CD14-positive monocyte (primary cell): ENCODE results near the gene FOXN4. TPM values are rescaled to one million over a fixed set of nuclear protein-coding genes. Genes with fewer than 3 reads are reported as not detected.

Experiments
- DNase-seq, 3 donors: peaks; one replicate each; pipeline ENCODE4 v3.0.0-alpha.2; 2011 to 2022
- H2AFZ ChIP-seq: 2 replicates; pipeline ENCODE4 v1.6.0; 2012; ENCODE audit warnings: mild to moderate bottlenecking, low read depth, low read length, inconsistent platforms; ENCODE audit not compliant: insufficient read depth, poor library complexity, severe bottlenecking
- H3K27ac ChIP-seq, 2 donors: 1 replicate in 1 of 2; 2 replicates in 1 of 2; pipeline ENCODE4 v1.5.1; 2012 to 2013; ENCODE audit warnings: low read length in 2 of 2, control low read depth in 1 of 2, inconsistent platforms in 1 of 2, low read depth in 1 of 2, mild to moderate bottlenecking in 1 of 2
- H3K27me3 ChIP-seq, 2 donors: one replicate each; pipeline versions ENCODE4 v1.6.0 to v1.6.1; 2011 to 2013; ENCODE audit warnings: low read length in 2 of 2; ENCODE audit not compliant: control insufficient read depth in 2 of 2, insufficient read depth in 2 of 2
- H3K36me3 ChIP-seq, 2 donors: replicated peaks in 1 of 2; 1 replicate in 1 of 2; 2 replicates in 1 of 2; pipeline versions ENCODE4 v1.5.1 to v1.6.1; 2012 to 2013; ENCODE audit warnings: low read length in 2 of 2, control low read depth in 1 of 2, inconsistent platforms in 1 of 2, mild to moderate bottlenecking in 1 of 2; ENCODE audit not compliant: insufficient read depth in 2 of 2, control insufficient read depth in 1 of 2
- H3K4me1 ChIP-seq, 2 donors: 1 replicate in 1 of 2; 2 replicates in 1 of 2; pipeline versions ENCODE4 v1.5.1 to v1.6.1; 2012 to 2013; ENCODE audit warnings: low read length in 2 of 2, control low read depth in 1 of 2, inconsistent platforms in 1 of 2, mild to moderate bottlenecking in 1 of 2, moderate library complexity in 1 of 2; ENCODE audit not compliant: insufficient read depth in 2 of 2, control insufficient read depth in 1 of 2
- H3K4me2 ChIP-seq: replicated peaks from 2 replicates; pipeline ENCODE3; 2012; ENCODE audit warnings: low read length, moderate library complexity, mild to moderate bottlenecking; ENCODE audit not compliant: poor library complexity, severe bottlenecking; ENCODE audit errors: extremely low read depth
- H3K4me3 ChIP-seq, 3 experiments: fragments of 200-600 bp in 1 of 3; sonication (generic) in 1 of 3; replicated peaks in 1 of 3; 1 replicate in 2 of 3; 2 replicates in 1 of 3; pipeline ENCODE4 v1.5.1; 2011 to 2013; ENCODE audit warnings: low read length in 3 of 3, mild to moderate bottlenecking in 3 of 3, control low read depth in 2 of 3, low read depth in 2 of 3, inconsistent platforms in 1 of 3, moderate library complexity in 1 of 3
- H3K79me2 ChIP-seq: 2 replicates; pipeline ENCODE4 v1.6.0; 2012; ENCODE audit warnings: mild to moderate bottlenecking, control low read depth, inconsistent platforms, low read length, moderate library complexity; ENCODE audit not compliant: insufficient read depth
- H3K9ac ChIP-seq: 2 replicates; pipeline ENCODE4 v1.6.0; 2017; ENCODE audit warnings: low read length, mild to moderate bottlenecking; ENCODE audit not compliant: insufficient read depth, poor library complexity, severe bottlenecking
- H3K9me3 ChIP-seq, 2 donors: replicated peaks in 1 of 2; 1 replicate in 1 of 2; 2 replicates in 1 of 2; pipeline versions ENCODE4 v1.5.1 to v1.6.1; 2012 to 2013; ENCODE audit warnings: low read length in 2 of 2, control low read depth in 1 of 2; ENCODE audit not compliant: control insufficient read depth in 1 of 2, insufficient read depth in 1 of 2
- H4K20me1 ChIP-seq: 2 replicates; pipeline ENCODE4 v1.6.0; 2012; ENCODE audit warnings: mild to moderate bottlenecking, low read length, control low read depth, moderate library complexity; ENCODE audit not compliant: insufficient read depth
- H3K27ac Mint-ChIP-seq, 7 donors: one replicate each; pipeline ENCODE4 v1.8.0; 2020; ENCODE audit warnings: mild to moderate bottlenecking in 7 of 7, mixed read lengths in 7 of 7, moderate library complexity in 6 of 7, inconsistent platforms in 2 of 7
- H3K27me3 Mint-ChIP-seq, 3 donors: one replicate each; pipeline ENCODE4 v1.8.0; 2021 to 2022; ENCODE audit warnings: low read depth in 3 of 3, mild to moderate bottlenecking in 3 of 3, mixed read lengths in 3 of 3, moderate library complexity in 3 of 3, inconsistent platforms in 1 of 3
- H3K36me3 Mint-ChIP-seq, 2 donors: one replicate each; pipeline ENCODE4 v1.8.0; 2020; ENCODE audit warnings: mixed read lengths in 2 of 2, inconsistent platforms in 1 of 2, mild to moderate bottlenecking in 1 of 2
- H3K4me1 Mint-ChIP-seq: one replicate; pipeline ENCODE4 v1.8.0; 2020; ENCODE audit warnings: mild to moderate bottlenecking, mixed read lengths
- H3K4me3 Mint-ChIP-seq, 2 donors: one replicate each; pipeline ENCODE4 v1.8.0; 2020; ENCODE audit warnings: mild to moderate bottlenecking in 2 of 2, mixed read lengths in 2 of 2, moderate library complexity in 1 of 2
- H3K9me3 Mint-ChIP-seq, 7 donors: one replicate each; pipeline ENCODE4 v1.8.0; 2020 to 2022; ENCODE audit warnings: mixed read lengths in 7 of 7, mild to moderate bottlenecking in 6 of 7, moderate library complexity in 6 of 7, inconsistent platforms in 2 of 7
- WGBS: methylation state at CpG from one replicate; pipeline ENCODE4 v1.1.5; 2013; ENCODE audit warnings: missing lambda C conversion rate; ENCODE audit not compliant: insufficient coverage; 5-methylcytosine and 5-hydroxymethylcytosine counted together
- intact Hi-C, 2 donors: fragments of 100-400 bp; cut with micrococcal nuclease; formaldehyde crosslinking; loops; one replicate each; pipeline versions ENCODE4 v1.15.0 to v1.15.1; 2023
- polyA plus RNA-seq, 3 donors: library from polyadenylated mRNA; depleted of rRNA in 1 of 3; unstranded in 2 of 3; stranded (reverse) in 1 of 3; fragments of 300-500 nt in 2 of 3; fragments of >200 nt in 1 of 3; fragmentation: Illumina TruSeq in 2 of 3; gene quantifications; 1 replicate in 2 of 3; 2 replicates in 1 of 3; pipeline ENCODE4 v1.2.3, GENCODE V29; 2012 to 2021
- TF ChIP-seq, protein P1 (sequence below): fragments of 200-600 bp; IDR thresholded peaks from one replicate; pipeline ENCODE4 v1.8.0; 2022; ENCODE audit warnings: antibody characterized with exemption, mild to moderate bottlenecking

The FOXN4 gene
- polyA plus RNA-seq, 3 donors: not detected

GRCh38 chr12:109279525-109279924 lies 29.6 kb downstream of the FOXN4 start:
- Mint-ChIP-seq H3K4me1 (peaks cover 13% of the 10 kb centered on the region), H3K27ac (no peak overlapping the region), H3K36me3 (no peaks in the 10 kb centered on the region), H3K27me3 (peaks cover 0 to 2% (median 2%) of the 10 kb centered on the region in 3 donors), H3K4me3 (no peak overlapping the region), H3K9me3 (no peaks in the 10 kb centered on the region)
- no peaks in the 10 kb centered on the region for H3K36me3 ChIP-seq
- TF ChIP-seq, protein P1, sequence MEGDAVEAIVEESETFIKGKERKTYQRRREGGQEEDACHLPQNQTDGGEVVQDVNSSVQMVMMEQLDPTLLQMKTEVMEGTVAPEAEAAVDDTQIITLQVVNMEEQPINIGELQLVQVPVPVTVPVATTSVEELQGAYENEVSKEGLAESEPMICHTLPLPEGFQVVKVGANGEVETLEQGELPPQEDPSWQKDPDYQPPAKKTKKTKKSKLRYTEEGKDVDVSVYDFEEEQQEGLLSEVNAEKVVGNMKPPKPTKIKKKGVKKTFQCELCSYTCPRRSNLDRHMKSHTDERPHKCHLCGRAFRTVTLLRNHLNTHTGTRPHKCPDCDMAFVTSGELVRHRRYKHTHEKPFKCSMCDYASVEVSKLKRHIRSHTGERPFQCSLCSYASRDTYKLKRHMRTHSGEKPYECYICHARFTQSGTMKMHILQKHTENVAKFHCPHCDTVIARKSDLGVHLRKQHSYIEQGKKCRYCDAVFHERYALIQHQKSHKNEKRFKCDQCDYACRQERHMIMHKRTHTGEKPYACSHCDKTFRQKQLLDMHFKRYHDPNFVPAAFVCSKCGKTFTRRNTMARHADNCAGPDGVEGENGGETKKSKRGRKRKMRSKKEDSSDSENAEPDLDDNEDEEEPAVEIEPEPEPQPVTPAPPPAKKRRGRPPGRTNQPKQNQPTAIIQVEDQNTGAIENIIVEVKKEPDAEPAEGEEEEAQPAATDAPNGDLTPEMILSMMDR: no peak
- intact Hi-C loops: no loop called here
- 97% methylated on average over 10 of the region's 13 CpGs for WGBS
- no peak overlapping the region for H3K9ac ChIP-seq
- no peak overlapping the region for H2AFZ ChIP-seq
- H3K4me3 ChIP-seq: no peak overlapping the region
- no peaks in the 10 kb centered on the region for H4K20me1 ChIP-seq
- H3K4me2 ChIP-seq: no peak overlapping the region
- no peak overlapping the region for H3K27ac ChIP-seq
- peaks cover 5 to 10% of the 10 kb centered on the region in 2 donors for H3K4me1 ChIP-seq
- H3K79me2 ChIP-seq: no peaks in the 10 kb centered on the region
- no peaks in the 10 kb centered on the region for H3K9me3 ChIP-seq
- no peaks in the 10 kb centered on the region for H3K27me3 ChIP-seq
- DNase-seq: no peak

DNA sequence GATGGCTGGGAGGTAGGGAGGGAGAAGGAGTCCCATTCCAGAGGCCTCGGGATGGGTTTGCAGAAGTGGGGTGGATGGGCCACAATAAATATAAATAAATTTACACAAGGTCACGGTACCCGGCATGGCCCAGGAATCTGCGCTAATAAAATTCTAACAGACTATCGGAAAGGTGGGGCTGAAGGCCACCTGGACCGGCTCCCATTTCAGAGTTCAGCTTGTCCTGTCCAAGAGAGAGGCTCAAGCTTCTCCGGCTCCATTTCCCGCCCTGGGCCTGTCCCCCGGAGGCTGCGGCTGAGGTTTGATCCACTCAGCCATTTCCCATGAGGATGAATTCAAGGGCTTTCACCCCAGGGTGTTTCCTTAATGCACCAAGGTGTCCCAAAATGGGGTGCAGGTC lies 30.2 kb downstream of the FOXN4 start:
- TF ChIP-seq, protein P1: no peak
- Histone ChIP-seq H4K20me1 (no peaks in the 10 kb centered on the region), H3K79me2 (no peaks in the 10 kb centered on the region), H3K4me3 (no peak overlapping the region), H3K4me1 (peaks cover 5 to 10% of the 10 kb centered on the region in 2 donors), H3K4me2 (no peak overlapping the region), H3K27ac (no peak overlapping the region), H3K9me3 (no peaks in the 10 kb centered on the region), H3K36me3 (no peaks in the 10 kb centered on the region), H2AFZ (no peak overlapping the region), H3K9ac (no peak overlapping the region), H3K27me3 (no peaks in the 10 kb centered on the region)
- DNase-seq: no peak
- Mint-ChIP-seq H3K27ac (no peak overlapping the region), H3K27me3 (peaks cover 0 to 2% (median 2%) of the 10 kb centered on the region in 3 donors), H3K36me3 (no peaks in the 10 kb centered on the region), H3K9me3 (no peaks in the 10 kb centered on the region), H3K4me3 (no peak overlapping the region), H3K4me1 (peaks cover 13% of the 10 kb centered on the region)
- 100% methylated on average over 9 of the region's 10 CpGs for WGBS
- intact Hi-C loops: no loop called here
